ENCODE measurements around the gene FARP2. TPM values are rescaled to one million over a fixed set of nuclear protein-coding genes. Genes with fewer than 3 reads are reported as not detected.
A peak's percentile ranks its signal among the peaks of the same experiment; 100 is the strongest.
"Not testable (repeated sequence)": the region's sequence is repeated elsewhere in the genome, so short reads cannot be mapped to it uniquely, and the experiment has no call there.

The FARP2 gene
- total RNA-seq, 4 donors from 2014 or later, result 10.7 to 20.1 (median 13.6) TPM

DNA sequence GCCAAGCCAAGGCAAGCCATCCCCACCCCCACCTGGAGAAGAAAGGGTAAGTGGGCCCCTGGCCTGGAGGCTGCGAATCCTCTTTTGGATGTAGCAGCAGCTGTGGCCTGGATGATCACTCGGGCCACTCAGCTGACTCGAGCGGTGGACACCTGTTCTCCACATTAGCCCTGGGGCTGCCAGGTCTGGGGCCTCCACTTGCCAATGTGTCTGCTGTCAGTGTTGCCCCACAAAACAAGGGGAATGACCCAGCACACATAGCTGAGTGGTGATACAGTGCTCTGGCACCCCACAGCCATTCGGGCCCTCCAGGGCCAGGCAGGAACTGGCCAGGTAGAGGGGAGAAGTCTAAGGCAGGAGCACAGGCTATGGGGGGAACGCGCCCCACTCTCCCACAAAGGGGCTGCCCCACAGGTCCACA, 149.7 kb downstream of the FARP2 start:
- Histone ChIP-seq H3K9me3 (no peaks in the 10 kb centered on the region), H3K4me3 (peak overlapping the region in 3 of 4 donors; percentile 72 to 85 (median 80)), H3K4me1 (peaks cover 71 to 80% of the 10 kb centered on the region in 2 donors), H3K27ac (peak overlapping the region; percentile 93 to 98 (median 96)), H3K27me3 (no peaks in the 10 kb centered on the region), H3K36me3 (peaks cover 0 to 8% of the 10 kb centered on the region in 2 donors)
- ATAC-seq, result peak; percentile 57
- intact Hi-C loops (cut with DNase I; ENCODE audit: low total_unique reads), result loop anchor here (2.0 to 5.0 kb wide), 8 partner anchors 35 to 508 kb away; partner anchors contain the start of genes FARP2 and SNED1
- TF ChIP-seq, protein P1, sequence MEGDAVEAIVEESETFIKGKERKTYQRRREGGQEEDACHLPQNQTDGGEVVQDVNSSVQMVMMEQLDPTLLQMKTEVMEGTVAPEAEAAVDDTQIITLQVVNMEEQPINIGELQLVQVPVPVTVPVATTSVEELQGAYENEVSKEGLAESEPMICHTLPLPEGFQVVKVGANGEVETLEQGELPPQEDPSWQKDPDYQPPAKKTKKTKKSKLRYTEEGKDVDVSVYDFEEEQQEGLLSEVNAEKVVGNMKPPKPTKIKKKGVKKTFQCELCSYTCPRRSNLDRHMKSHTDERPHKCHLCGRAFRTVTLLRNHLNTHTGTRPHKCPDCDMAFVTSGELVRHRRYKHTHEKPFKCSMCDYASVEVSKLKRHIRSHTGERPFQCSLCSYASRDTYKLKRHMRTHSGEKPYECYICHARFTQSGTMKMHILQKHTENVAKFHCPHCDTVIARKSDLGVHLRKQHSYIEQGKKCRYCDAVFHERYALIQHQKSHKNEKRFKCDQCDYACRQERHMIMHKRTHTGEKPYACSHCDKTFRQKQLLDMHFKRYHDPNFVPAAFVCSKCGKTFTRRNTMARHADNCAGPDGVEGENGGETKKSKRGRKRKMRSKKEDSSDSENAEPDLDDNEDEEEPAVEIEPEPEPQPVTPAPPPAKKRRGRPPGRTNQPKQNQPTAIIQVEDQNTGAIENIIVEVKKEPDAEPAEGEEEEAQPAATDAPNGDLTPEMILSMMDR (IDR thresholded peaks at IDR 0.05 in 4 of 5, conservative IDR thresholded peaks at IDR 0.05 in 1 of 5), result no peak
- TF ChIP-seq POLR2A (IDR thresholded peaks at IDR 0.05), result peak; percentile 77
- in situ Hi-C loops (cut with MboI; ENCODE audit: low sequenced_read_pairs in 4 of 4), result no loop called here
- DNase-seq, result peak; percentile 91 to 98

DNA sequence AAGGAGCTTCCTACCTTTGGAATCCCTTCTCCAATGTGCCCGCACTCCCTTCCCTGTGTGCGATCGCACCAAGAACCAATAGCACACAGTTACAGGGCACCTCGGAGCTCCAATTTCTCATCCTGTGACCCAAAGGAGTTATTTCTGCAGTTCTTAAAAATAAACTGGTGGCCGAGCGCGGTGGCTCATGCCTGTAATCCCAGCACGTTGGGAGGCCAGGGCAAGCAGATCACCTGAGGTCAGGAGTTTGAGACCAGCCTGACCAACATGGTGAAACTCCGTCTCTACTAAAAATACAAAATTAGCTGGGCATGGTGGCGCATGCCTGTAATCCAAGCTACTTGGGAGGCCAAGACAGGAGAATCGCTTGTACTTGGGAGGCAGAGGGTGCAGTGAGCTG, 150.2 kb downstream of the FARP2 start:
- H3K27me3 ChIP-seq; in situ Hi-C loops (cut with MboI; ENCODE audit: low sequenced_read_pairs in 4 of 4); H3K9me3 ChIP-seq; H3K36me3 ChIP-seq: not testable (repeated sequence)
- Histone ChIP-seq H3K27ac (peak overlapping the region; percentile 93 to 98 (median 96)), H3K4me3 (peak overlapping the region; percentile 72 to 85 (median 78)), H3K4me1 (peaks cover 65 to 75% of the 10 kb centered on the region in 2 donors)
- peak; percentile 5 to 18 for ATAC-seq
- intact Hi-C loops (cut with DNase I; ENCODE audit: low total_unique reads), result loop anchor here (2.0 to 5.0 kb wide), 6 partner anchors 34 to 509 kb away; partner anchors contain the start of gene SNED1
- peak; percentile 54 to 77 for DNase-seq

DNA sequence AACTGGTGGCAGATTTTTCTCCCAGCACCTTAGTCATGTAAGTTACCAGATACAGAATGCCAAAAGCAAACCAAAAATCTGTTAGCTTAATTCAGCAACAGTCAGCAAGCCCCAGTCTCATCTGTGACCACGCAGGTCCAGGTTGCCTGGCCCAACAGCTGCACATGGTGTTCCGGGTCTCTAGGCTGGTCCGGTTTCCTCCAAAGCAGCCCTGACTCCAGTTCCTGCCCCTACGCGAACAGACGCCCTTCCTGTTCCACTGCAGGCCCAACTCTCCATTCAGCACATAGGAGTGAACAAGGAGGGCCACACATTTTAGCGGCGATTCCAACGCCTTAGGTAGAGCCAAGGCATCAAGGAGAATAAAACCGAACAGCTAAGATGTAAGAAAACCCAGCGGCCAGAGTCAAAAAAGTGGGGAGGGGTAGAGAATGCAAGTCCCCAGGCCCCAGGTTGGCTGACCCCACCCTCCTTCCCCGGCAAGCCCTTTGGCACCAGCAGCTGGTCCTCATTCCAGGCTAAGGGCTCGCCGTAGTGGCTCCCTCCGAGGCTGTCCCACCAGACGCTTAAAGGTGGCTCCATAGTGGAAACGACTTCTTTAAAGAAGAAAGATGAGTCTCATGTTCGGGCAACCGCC, 150.8 kb downstream of the FARP2 start:
- H3K4me1 ChIP-seq, result peaks cover 59 to 69% of the 10 kb centered on the region in 2 donors
- intact Hi-C loops (cut with DNase I; ENCODE audit: low total_unique reads), result loop anchor here (2.0 to 5.0 kb wide), 6 partner anchors 34 to 510 kb away; partner anchors contain the start of gene SNED1
- H3K4me3 ChIP-seq, result peak overlapping the region; percentile 72 to 85 (median 78)
- peak overlapping the region; percentile 93 to 98 (median 96) for H3K27ac ChIP-seq
- ATAC-seq (peak in 1 of 2 donors; percentile 0), DNase-seq (peak in 1 of 2 donors; percentile 43)
- in situ Hi-C loops (cut with MboI; ENCODE audit: low sequenced_read_pairs in 4 of 4), result no loop called here
- no peaks in the 10 kb centered on the region for H3K27me3 ChIP-seq
- peak in 1 of 2 donors; percentile 36 for TF ChIP-seq POLR2A (IDR thresholded peaks at IDR 0.05)
- TF ChIP-seq, protein P1 (IDR thresholded peaks at IDR 0.05 in 4 of 5, conservative IDR thresholded peaks at IDR 0.05 in 1 of 5), result no peak
- no peaks in the 10 kb centered on the region for H3K9me3 ChIP-seq
- no peaks in the 10 kb centered on the region for H3K36me3 ChIP-seq

DNA sequence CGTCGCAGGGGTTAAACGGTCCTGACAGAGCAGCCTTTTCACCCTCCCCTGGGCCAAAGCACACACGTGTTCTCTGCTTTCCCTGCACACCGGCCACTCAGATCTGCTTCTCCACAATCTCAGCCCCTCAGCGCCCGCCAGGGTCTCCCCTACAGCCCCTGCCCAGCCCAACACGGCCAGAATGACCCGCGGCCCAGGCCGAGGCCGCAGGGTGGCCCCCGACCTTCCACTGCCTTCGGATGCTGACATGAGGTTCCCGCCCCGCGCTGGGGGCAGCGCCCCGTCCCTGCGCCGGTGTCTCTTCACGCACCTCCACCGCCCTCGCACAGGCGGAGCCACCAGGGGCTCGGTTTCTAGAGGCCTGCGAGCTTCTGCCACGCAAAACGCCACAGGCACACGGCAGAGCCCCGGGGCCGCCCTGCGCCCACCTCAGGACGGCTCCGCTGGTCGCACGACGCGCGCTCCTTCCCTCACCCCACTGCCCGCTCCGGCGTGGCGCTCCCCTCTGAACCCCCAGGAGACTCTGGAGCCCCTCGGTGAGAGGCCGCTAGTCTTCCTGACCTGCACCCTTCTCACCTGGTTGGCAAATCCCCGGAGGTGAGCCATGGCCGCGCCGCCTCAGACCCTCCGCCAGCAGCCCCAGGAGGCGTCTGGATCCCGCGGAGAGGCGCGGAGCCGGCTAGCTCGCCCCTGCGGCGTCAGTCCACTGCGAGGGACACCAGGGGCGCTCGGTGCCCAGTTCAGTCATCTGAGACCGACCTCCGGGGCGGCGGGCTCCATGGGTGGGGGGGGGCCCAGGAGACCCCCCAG, 151.6 kb downstream of the FARP2 start:
- TF ChIP-seq, protein P1 (IDR thresholded peaks at IDR 0.05 in 4 of 5, conservative IDR thresholded peaks at IDR 0.05 in 1 of 5), result peak in 2 of 5 experiments; percentile 16 to 28
- TF ChIP-seq POLR2A (IDR thresholded peaks at IDR 0.05), result peak in 1 of 2 donors; percentile 83
- no peaks in the 10 kb centered on the region for H3K36me3 ChIP-seq
- H3K27me3 ChIP-seq, result no peaks in the 10 kb centered on the region
- no peaks in the 10 kb centered on the region for H3K9me3 ChIP-seq
- ATAC-seq (peak; percentile 12 to 16), DNase-seq (peak in 1 of 2 donors; percentile 45)
- H3K27ac ChIP-seq, result peak overlapping the region; percentile 93 to 98 (median 96)
- H3K4me3 ChIP-seq, result peak overlapping the region; percentile 72 to 85 (median 78)
- intact Hi-C loops (cut with DNase I; ENCODE audit: low total_unique reads) (loop anchor here (1.0 to 5.0 kb wide), 9 partner anchors 33 to 510 kb away; partner anchors contain the start of genes ATG4B, HDLBP, SEPTIN2 and SNED1), in situ Hi-C loops (cut with MboI; ENCODE audit: low sequenced_read_pairs in 4 of 4) (no loop called here)
- H3K4me1 ChIP-seq, result peaks cover 52 to 62% of the 10 kb centered on the region in 2 donors

Measured in gastrocnemius medialis (tissue), 4 donors.